Muscle of back (tissue), 11 donors: ENCODE results near the gene PRKCB. TPM values are rescaled to one million over a fixed set of nuclear protein-coding genes. Genes with fewer than 3 reads are reported as not detected.

Experiments
- DNase-seq, 3 donors: peaks; one replicate each; pipeline versions ENCODE4 v3.0.0 to v3.0.0-alpha.2; 2013
- polyA plus RNA-seq, 10 donors: library from polyadenylated mRNA; unstranded; fragments of 120-200 nt; gene quantifications; one replicate each; pipeline ENCODE4 v1.2.1, GENCODE V29; 2013; ENCODE audit not compliant: insufficient read length in 10 of 10

PRKCB gene
- polyA plus RNA-seq, 10 donors = 1.2 to 3.6 (median 1.7) TPM

DNA sequence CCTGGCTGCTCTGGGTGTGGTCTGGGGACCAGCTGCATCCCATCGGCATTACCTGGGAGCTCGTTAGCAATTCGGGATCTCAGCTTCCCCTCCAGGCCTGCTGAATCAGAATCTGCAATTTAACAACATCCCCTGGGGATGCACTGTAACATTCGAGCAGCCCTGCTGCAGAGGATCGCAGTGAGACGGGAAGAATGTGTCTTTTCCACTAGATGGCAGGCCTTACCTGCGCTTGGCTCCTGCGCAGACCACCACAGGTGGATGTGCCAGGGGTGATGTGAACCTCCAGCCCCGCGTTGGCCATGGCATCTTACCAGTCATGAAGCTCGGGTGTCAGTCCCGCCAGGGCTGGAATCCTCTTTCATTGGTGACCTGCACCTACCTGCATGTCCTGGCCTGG is 209.9 kb downstream of the PRKCB start:
- no peak for DNase-seq

DNA sequence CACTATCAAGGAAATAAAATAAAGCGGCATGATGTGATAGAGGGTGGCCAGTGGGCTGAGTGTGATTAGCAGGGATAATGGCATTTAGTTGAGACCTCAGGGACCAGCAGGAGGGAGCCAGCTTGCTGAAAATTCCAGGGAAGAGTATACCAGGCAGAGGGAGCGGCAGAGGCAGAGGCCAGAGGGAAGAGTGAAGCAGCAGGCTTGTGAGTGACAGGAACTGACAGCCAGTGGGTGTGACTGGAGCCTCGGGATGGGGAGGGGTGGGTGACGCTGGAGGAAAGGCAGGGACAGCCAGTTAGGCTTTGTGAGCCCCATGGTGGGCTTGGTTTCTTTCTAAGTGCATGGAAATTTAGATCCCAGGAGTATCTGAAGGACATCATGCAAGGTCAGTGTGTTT is 210.7 kb downstream of the PRKCB start:
- no peak for DNase-seq

DNA sequence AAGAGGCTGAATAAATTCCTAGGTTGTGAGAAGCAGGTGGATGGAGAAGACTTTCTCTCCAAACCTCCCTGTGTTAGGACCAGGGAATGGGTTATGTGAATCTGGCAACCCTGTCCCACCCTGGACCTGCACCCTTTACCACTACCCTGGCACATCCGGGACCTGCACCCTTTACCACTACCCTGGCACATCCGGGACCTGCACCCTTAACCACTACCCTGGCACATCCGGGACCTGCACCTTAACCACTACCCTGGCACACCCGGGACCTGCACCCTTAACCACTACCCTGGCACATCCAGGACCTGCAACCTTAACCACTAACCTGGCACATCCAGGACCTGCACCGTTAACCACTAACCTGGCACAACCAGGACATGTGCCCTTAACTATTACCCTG is 213.3 kb downstream of the PRKCB start:
- no peak for DNase-seq

DNA sequence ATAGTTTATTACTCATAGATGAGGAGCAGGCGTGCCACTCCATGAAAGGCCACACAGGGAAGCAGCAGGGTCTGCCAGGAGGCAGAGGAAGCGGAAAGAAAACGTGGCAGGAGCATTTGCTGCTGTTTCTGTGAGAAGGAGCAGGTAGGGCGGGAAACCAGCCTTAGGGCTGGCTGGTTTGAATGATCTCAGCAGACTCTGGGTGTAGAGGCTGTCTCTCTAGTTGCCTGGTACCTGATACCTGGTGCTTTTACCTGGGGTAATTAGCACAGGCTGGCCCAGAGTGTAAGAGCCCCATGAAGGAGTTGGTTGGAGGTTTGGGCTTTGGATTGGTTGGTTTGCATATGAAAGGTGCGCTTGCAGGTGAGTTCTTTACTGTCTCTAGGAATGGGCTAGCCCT is 215.3 kb downstream of the PRKCB start:
- DNase-seq = no peak

DNA sequence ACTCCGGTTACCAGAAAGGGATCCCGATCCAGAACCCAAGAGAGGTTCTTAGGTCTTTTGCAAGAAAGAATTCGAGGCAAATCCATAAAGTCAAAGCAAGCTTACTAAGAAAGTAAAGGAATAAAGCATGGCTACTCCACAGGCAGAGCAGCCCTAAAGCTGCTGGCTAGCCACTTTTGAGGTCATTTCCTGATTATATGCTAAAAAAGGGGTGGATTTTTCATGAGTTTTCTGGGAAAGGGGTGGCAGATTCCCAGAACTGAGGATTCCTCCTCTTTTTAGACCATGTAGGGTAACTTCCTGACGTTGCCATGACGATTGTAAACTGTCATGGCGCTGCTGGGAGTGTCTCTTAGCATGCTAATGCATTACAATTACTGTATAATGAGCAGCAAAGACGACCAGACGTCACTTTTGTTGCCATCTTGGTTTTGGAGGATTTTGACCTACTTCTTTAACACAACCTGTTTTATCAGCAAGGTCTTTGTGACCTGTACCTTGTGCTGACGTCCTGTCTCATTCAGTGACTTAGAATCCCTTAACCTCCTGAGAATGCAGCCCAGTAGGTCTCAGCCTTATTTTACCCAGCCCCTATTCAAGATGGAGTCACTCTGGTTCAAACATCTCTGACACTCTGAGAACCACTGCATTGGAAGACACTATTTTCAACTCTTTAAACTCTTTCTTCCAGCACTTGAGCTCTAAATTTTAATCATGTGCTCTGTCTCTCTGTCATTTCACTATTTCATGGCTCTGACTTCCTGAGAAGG is 216.7 kb downstream of the PRKCB start:
- DNase-seq = no peak

DNA sequence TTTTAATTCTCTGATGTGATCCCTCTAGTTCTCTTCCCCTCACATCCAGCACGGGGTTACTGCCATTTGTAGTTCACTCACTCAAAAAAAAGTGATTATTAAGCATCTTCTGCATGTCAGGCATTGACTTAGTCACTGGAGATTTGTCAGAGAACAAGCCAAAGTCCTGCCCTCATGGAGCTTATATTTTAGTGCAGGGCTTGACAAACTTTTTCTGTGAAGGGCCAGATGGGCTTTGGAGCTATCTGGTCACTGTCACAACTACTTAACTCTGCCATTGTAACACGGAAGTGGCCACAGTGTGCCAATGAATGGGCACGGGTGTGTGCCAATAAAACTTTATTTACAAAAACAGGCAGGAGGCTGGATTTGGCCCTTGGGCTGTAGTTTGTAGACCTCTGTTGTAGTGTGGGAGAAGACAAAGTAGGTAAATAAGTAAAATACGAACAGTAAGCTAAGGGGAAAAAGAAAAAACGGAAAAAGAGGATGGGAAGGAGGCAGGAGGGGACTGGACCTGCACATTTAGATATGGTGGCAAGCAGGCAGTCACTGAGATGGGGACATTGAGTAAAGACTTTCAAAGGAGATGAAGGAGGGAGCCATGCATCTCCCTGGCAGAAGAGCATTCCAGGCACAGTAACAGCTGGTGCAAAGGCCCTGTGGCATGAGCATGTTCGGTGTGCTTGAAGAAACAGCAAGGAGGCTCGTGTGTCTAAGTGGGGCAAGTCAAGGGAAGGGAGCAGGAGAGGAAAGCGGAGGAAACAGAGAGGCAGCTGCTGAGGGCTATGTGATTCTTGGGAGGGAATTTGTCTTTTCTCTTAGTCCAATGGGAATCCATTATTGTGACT is 217.5 kb downstream of the PRKCB start:
- DNase-seq = no peak

DNA sequence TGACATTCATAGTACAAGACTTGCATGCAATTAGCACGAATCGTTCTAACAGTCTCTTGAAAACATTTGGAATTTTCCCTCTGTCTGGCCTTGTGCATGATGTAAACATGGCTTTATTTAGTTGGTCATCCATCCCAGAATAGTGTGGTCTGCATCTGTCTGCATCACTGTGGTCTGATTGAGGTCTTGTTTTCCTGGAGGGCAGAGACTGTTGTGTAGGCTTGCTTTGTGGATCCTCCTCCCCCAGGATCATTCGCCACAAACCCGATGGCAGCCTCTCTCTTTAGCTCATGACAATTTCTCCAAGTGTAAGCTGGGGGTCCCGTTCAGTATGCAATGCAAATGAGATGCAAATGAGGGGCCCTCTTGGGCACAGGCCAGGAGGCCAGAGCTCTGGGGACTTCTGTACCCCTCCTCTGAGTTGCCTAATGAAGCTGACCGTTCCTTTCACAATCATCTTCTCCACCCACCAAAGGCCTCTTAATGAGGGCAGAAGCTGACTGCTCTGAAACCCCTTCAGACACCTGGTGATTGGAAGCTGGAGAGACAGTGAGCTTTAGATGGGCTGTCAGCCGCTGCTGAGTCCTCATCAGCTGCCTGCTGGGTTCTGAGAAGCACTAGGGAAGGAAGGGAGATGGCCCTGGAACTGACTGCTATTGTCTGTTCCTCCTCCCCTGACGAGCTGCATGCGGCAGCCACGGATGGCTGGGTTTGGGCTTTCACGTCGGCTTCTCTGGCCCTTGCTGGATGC is 219.1 kb downstream of the PRKCB start:
- no peak for DNase-seq

DNA sequence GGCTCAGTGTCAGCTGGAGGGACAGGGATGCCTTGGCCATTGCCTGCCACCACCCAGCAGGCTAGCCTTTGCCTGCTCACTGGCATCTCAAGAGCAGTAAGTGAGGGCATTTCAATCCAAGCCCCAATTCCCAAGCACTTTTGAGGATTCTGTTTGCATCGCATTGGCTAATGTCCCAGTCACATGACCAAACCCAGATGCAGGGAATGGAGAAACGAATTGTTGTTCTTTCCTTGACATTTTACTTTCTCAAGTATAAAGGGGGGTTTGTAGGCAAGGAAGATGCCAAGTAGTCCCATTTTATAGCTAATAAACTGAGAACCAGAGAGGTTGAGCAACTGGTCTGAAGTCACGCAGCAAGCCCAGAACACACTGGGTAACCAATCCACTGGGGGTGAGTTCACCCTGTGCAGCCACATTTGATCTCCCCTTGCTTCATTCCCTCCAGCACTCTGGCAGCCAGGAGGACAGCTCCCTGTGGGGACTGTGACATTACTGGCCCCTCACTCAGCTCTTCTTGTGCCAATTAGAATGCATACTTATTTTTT is 226.6 kb downstream of the PRKCB start:
- DNase-seq = no peak

DNA sequence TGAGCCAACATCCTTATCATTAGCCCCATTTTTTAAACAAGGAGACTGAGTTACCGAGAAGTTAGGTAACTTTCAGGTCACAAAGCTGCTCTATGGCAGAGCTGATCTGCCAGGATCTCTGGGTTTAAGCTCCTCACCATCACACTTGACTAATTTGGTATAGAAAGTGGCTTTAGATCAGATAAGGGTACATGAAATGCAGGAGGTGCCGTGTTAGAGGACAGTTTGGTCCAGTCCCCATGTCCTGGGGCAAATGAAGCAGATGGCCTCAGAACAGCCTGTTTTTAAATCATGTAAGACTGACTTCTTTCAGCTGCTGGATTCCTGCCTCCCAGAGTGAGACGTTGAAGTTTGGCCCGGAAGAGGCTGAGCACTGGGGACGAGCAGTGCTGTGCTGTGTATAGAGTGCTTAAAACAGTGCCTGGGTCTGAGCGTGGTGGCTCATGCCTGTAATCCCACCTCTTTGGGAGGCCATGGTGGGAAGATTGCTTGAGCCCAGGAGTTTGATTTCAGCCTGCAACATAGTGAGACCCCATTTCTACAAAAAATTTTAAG is 233.3 kb downstream of the PRKCB start:
- DNase-seq = no peak

DNA sequence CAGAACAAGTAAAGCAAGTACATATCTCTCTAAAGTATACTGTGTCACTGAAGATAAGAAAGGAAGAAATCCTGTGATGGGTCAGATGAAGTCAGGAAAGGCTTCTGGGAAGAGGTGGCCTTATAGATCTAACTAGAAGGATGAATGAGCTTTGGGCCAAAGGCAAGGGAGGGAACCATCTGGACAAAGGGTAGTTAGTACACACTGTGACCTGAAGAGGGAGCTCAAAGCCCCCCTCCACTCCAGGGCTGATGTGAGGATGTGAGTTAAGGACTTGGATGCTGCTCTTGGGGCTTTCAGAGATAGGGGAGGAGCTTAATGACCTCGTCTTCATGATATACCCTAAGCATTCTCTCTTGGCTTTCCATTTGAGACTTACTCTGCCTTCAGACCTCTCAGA is 235.1 kb downstream of the PRKCB start:
- peak in 1 of 3 donors; percentile 4 for DNase-seq

DNA sequence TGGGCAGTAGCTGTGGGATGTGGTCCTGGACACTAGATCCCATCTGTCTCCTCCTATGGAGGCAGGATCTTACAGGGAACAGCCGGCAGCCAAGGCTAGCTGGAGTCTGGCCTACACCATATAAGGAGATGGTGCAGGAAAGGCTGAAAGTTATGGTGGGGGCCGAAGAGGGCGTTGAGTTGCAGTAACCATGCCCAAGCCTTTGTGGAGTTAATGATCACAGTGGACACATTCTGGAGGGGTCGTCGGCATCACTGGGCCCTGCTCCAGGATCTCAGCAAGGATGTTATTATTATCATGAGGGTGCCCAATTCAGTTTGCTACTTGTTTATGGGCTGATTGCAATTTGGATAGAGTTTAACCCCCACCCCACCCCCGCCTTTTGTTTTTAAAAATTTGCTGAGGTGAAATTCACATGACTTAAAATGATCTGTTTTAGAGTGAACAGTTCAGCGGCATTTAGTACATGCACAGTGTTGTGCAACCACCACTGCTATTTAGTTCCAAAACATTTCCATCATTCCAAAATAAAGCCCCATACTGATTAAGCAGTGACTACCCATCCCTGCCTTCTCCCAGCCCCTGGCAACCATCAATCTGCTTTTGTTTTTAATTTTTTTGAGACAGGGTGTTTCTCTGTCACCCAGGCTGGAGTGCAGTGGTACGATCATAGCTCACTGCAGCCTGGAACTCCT is 236.0 kb downstream of the PRKCB start:
- no peak for DNase-seq

DNA sequence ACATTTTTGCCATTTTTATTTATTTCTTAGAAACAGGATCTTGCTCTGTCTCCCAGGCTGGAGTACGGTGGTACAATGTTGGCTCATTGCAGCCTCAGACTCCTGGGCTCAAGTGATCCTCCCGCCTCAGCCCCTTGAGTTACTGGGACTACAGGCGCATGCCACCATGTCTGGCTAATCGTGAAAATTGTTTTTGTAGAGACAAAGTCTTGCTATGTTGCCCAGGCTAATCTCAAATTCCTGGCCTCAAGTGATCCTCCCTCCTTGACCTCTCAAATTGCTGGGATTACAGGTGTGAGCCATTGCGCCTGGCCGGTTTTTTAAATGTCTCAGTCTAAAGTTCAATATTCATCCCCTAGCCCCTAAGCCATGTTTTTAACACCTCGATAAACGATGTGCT is 237.5 kb downstream of the PRKCB start:
- no peak for DNase-seq

DNA sequence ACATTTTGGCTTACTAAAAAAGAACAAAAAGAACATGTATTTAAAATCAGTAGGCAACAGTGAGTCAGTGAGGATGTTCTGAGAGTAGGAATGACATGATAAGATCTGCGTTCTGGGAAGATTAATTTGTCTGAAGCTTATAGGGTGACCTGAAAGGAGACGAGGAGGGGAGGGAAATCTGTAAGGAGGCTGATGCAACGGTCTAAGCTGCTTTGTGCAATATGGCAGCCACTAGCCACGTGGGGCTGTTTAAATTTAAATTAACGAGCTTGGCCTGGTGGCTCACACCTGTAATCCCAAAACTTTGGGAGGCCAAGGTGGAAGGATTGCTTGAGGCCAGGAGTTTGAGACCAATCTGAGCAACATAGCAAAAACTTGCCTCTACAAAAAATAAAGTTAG is 238.8 kb downstream of the PRKCB start:
- no peak for DNase-seq

DNA sequence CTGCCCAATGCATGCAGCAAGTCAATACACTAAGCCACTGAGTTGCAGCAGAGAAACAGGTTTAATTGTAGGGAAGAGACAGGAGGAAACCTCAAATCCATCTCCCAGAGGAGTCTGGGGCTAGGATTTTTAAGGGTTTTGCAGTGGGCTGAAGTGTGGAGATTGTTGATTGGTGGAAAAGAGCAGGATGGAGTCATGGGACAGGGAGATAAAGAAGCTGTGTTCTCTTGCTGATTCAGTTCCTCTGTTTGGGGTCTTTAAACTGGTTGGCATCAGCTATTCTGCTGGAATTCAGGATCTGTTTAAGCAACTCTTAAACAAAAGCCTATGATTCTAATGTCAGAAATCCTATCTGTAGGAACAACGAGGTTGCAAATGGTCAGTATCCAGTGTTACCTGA is 239.5 kb downstream of the PRKCB start:
- DNase-seq = no peak

DNA sequence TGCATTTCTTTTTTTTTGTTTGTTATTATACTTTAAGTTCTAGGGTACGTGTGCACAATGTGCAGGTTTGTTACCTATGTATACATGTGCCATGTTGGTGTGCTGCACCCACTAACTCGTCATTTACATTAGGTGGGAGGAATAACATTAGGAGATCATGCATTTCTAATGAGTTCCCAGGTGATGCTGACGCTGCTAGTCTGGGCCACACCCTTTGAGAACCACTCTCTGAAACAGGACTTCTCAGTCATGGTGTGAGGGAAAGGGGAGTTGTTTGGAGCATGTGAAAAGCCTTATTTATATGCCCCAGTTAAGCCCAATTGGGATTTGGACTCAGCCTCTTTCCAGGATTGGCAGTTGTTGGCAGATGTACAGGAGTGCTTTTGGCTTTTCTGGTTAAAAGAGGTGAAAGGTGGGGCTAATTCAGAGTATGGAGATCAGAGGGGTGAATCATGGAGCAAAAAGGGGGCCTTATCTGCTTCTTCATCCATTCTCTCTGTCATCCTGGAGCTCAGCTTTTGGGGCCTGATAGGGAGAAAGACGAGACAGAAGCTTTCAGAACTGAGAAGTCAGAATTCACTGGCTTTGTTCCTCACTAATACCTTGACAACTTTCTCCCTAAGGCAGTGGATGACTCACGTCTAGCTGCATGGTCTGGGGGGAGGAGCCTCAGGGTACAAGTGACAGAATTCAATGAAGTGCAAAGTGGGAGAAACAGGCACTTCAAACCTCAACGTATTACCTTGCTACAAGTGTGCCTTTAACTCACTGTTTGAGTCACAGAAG is 240.3 kb downstream of the PRKCB start:
- DNase-seq = no peak

DNA sequence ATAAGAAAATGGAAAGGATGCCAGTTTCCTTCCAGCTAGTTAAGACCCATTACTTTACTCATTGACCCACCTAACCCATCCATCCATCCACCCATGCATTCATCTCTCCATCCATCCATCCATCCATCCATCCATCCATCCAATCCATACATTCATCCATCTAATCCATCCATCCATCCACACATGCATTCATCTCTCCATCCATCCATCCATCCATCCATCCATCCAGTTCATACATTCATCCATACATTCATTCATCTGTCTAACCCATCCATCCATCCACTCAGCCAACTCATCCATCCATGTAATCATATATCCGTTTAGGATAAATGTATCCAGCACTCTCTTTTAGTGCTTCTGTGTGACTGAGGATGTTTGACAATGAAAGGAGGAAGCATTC is 241.5 kb downstream of the PRKCB start:
- no peak for DNase-seq

DNA sequence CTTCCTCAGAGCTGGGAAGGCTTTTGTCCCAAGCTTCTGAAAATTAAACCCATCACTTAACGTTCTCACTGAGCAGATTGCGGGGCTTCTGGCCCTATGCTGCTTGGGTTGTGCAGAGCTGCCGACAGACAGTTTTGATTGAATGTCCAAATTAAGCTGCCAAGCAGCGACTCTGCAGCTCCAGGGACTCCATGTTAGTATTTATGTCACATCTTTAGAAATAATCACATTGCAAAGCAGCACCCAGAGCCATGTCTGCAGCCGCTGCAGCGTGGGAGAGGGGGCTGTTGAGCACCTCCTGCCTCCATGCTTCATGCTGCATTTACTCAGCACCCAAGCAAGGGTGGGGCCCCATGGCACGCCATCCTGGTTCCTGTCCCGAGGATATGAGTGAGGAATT is 242.2 kb downstream of the PRKCB start:
- no peak for DNase-seq

DNA sequence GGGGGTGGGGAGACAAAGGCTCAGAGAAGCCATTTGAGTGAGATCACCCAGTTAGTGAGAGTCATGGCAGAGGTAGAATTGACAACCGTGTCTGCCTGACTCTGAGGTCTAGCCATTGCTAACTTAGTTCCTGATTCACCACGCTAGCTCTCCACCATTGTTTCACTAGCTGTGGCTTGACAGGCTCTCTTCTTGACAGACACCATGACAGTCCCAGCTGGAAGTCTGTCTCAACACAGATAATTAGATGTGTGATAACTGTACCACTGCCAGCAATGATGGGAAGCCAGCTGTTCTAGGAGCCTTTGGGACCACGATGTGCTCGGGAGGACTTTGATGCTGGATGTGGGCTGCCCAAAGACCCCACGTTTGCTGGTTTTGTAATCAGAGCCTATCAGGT is 249.9 kb downstream of the PRKCB start:
- DNase-seq = no peak

DNA sequence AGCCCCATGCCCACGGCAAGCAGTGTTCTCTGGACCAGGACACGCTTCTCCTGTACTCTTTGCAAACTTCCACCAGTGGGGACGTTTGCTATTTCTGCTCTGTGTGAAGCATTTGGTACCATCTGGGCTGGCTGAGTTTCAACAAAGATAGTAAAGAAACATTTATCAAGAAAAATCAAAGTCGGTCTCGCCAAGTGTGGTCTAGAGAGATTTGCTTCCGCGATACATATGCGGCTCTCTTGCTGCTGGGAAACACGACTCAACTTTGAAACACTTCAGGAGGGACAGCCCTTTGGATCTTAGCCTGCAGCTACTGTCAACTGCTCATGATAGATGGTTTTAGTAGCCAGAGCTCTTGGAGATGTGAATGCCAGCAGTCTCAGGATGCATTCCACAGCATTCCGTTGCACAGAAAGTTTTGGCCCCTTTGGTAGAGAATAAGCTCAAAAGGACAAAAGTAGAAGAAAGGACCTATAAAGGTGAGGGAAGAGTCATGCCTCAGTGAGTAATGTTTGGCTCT is 252.2 kb downstream of the PRKCB start:
- peak in 1 of 3 donors; percentile 9 for DNase-seq

DNA sequence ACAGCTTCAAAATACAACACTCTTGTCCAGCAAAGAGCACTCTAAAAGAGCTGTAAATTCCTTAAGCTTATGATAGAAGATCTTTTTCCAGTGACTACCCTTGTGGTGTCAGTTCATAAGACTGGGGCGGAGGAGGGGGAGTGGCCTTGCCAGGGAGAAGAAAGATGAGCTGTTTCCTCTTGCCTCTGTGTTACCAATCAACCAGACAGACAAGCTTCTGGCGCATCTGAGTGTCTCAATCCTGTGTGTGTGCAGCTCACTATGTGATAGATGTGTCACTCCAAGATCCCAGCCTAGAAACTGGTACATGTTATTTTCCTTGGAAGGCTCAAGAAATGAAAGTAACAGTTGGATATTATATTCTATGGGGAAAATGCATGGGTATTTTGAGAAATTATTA is 253.0 kb downstream of the PRKCB start:
- DNase-seq = no peak
